ENCODE results near the gene DCPS.

DNA sequence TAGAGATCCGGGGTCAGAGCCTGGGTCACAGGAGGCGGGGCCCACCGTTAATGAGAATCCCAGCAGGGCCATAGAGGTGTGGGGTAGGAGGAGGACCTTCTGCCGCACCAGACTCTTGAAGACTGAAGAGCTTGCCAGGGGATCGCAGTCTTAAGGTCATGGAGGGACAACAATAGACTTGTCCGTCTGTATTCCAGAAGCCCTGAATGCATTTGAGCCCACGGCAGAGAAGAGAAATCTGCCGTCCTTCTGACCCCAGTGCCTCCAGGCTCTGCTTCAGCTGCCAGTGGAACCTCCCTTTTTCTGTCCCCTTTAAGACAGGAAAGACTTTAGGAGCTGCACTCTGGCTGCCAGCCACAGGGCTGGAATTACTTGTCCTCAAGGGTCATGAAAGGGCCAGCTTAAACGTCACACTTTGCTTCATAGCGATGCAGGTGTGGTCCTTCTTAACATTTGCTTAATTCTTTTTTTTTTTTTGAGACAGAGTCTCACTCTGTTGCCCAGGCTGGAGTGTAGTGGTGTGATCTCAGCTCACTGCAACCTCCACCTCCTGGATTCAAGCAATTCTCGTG, 36.1 kb downstream of the DCPS start:
- TF ChIP-seq, protein P1, sequence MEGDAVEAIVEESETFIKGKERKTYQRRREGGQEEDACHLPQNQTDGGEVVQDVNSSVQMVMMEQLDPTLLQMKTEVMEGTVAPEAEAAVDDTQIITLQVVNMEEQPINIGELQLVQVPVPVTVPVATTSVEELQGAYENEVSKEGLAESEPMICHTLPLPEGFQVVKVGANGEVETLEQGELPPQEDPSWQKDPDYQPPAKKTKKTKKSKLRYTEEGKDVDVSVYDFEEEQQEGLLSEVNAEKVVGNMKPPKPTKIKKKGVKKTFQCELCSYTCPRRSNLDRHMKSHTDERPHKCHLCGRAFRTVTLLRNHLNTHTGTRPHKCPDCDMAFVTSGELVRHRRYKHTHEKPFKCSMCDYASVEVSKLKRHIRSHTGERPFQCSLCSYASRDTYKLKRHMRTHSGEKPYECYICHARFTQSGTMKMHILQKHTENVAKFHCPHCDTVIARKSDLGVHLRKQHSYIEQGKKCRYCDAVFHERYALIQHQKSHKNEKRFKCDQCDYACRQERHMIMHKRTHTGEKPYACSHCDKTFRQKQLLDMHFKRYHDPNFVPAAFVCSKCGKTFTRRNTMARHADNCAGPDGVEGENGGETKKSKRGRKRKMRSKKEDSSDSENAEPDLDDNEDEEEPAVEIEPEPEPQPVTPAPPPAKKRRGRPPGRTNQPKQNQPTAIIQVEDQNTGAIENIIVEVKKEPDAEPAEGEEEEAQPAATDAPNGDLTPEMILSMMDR (IDR thresholded peaks at IDR 0.05; ENCODE audit: low read depth, low read length) = no peak
- no peak for TF ChIP-seq POLR2A (IDR thresholded peaks at IDR 0.05; ENCODE audit: extremely low read depth, insufficient read length)
